ENCODE data around the gene SLF2. TPM values are rescaled to one million over a fixed set of nuclear protein-coding genes. Genes with fewer than 3 reads are reported as not detected.
A peak's percentile ranks its signal among the peaks of the same experiment; 100 is the strongest.

The SLF2 gene
- total and polyA plus RNA-seq, 4 donors: 4.0 to 18.8 (median 12.1) TPM

DNA sequence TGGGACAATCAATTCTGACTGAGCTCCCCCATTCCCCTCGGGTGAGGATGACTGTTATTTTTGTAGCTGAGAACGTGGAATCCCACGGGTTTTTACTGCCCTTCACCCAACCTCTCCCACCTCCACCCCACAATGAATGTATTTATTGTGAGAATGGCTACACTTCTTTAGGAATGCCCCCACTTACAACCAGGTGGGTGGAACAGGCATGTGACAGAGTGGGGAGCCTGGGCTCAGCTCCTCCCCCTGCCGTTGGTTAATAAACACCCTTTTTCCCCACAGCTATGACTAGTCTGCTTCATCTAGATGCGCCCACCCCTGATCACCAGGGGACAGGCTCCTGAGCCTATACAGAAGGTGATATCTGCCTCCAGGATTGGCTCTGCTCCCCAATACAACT is 72.6 kb downstream of the SLF2 start:
- Histone ChIP-seq H3K4me3 (ENCODE audit: low read depth in 1 of 3, low read length in 3 of 3) (no peak overlapping the region), H3K4me1 (ENCODE audit: control insufficient read depth in 4 of 4, insufficient read depth in 4 of 4, low read length in 3 of 4) (peaks cover 4 to 33% (median 28%) of the 10 kb centered on the region in 4 donors), H3K36me3 (ENCODE audit: control insufficient read depth in 4 of 4, insufficient read depth in 3 of 4, low read depth in 1 of 4, low read length in 3 of 4) (peaks cover under 1 to 27% (median 12%) of the 10 kb centered on the region in 4 donors), H3K9ac (ENCODE audit: low read depth in 1 of 2, low read length in 2 of 2) (no peak overlapping the region), H3K9me3 (ENCODE audit: control insufficient read depth in 4 of 4, low read length in 3 of 4) (no peaks in the 10 kb centered on the region), H3K27ac (ENCODE audit: low read depth in 1 of 2, low read length in 2 of 2) (no peak overlapping the region), H3K27me3 (ENCODE audit: control insufficient read depth in 4 of 4, insufficient read depth in 4 of 4, low read length in 3 of 4) (no peaks in the 10 kb centered on the region)
- no peak for DNase-seq (ENCODE audit: low spot score)
- WGBS: 61% methylated on average over 5 of the region's 5 CpGs
- TF ChIP-seq ATF3 (IDR thresholded peaks at IDR 0.05) (no peak), SP1 (IDR thresholded peaks at IDR 0.05) (no peak), RAD21 (IDR thresholded peaks at IDR 0.05) (peak in 1 of 2 donors; percentile 3)

GRCh38 chr10:100986623-100986951 is 73.8 kb downstream of the SLF2 start:
- WGBS: 10% methylated on average over 17 of the region's 17 CpGs
- no peak overlapping the region for H3K27ac ChIP-seq (ENCODE audit: low read depth in 1 of 2, low read length in 2 of 2)
- H3K9ac ChIP-seq (ENCODE audit: low read depth in 1 of 2, low read length in 2 of 2): peak overlapping the region in 1 of 2 donors; percentile 87
- peaks cover 4 to 33% (median 28%) of the 10 kb centered on the region in 4 donors for H3K4me1 ChIP-seq (ENCODE audit: control insufficient read depth in 4 of 4, insufficient read depth in 4 of 4, low read length in 3 of 4)
- TF ChIP-seq RXRA (IDR thresholded peaks at IDR 0.05): no peak
- no peak for TF ChIP-seq EGR1 (IDR thresholded peaks at IDR 0.05; ENCODE audit: low read depth in 2 of 2)
- no peak for TF ChIP-seq CTCF (IDR thresholded peaks at IDR 0.05; ENCODE audit: low read depth, low read length, missing input control)
- no peak for TF ChIP-seq ATF3 (IDR thresholded peaks at IDR 0.05)
- no peak for TF ChIP-seq MAX (IDR thresholded peaks at IDR 0.05)
- TF ChIP-seq SP1 (IDR thresholded peaks at IDR 0.05): no peak
- TF ChIP-seq FOXA1 (IDR thresholded peaks at IDR 0.05): no peak
- no peak for TF ChIP-seq JUND (IDR thresholded peaks at IDR 0.05)
- no peak for TF ChIP-seq REST (IDR thresholded peaks at IDR 0.05)
- no peak for DNase-seq (ENCODE audit: low spot score)
- peaks cover 6 to 26% (median 9%) of the 10 kb centered on the region in 4 donors for H3K36me3 ChIP-seq (ENCODE audit: control insufficient read depth in 4 of 4, insufficient read depth in 3 of 4, low read depth in 1 of 4, low read length in 3 of 4)
- H3K4me3 ChIP-seq (ENCODE audit: low read depth in 1 of 3, low read length in 3 of 3): peak overlapping the region; percentile 89 to 98 (median 93)
- H3K9me3 ChIP-seq (ENCODE audit: control insufficient read depth in 4 of 4, low read length in 3 of 4): no peaks in the 10 kb centered on the region
- H3K27me3 ChIP-seq (ENCODE audit: control insufficient read depth in 4 of 4, insufficient read depth in 4 of 4, low read length in 3 of 4): no peaks in the 10 kb centered on the region

All from liver (tissue), 9 donors.